ENCODE results near the gene FOXL2NB.

The FOXL2NB gene

DNA sequence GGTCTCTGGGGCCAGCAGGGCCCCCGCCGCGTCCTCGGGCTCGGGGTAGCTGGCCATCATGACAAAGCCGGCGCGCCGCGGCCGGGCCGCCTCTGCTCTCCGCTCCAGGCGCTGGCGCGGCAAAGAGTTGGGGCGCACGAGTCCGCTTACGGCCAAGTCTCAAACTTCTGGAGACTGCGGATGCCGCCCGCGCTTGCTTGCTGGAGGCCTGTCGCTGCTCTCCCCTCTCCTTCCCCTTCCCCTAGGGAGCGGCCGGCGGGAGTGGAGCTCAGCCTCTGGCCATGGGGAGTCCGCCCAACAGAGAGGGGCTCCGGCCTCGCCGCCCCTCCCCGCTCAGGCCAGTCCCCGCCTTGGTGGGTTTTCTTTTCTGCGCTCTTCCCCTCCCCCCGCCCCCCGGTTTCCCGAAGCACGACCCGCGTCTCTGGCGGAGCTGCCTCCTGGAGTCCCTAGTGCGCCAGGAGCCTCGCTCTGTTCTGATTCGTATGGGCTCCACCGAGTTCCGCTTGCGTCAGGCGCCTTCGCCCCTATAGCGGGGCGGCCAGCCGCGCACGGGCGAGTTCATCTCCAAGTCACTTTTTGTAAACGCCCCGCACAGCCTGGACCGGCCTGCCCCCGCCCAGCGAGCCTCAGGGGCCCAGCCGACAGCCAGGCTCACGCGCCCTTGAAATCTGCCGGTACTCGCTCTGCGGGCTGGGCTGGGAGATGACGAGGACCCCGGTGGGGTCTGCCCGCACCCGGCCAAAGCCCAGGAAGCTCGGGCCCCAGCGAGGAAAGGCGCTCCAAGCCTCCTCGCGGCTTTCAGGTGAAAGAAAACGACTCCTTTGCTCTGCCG, at the start of gene FOXL2NB, which contains the start of gene FOXL2:
Gene FOXL2NB, plus strand, starts transcription at position 555 of the 832 bp plus-strand sequence. Its CDS starts 148 bp downstream, at position 703.
Gene FOXL2, minus strand, starts transcription at position 475 of the 832 bp plus-strand sequence. Its CDS starts 415 bp downstream, at position 60.
- Histone ChIP-seq H3K27ac (ENCODE audit: low read length) (no peak within 1 kb of the TSS), H3K27me3 (ENCODE audit: low read depth, low read length) (no peaks in the 10 kb centered on the region), H3K4me1 (ENCODE audit: low read length) (no peaks in the 10 kb centered on the region), H3K4me2 (ENCODE audit: low read length) (no peak within 1 kb of the TSS), H3K9ac (ENCODE audit: low read length) (no peak within 1 kb of the TSS), H3K9me3 (ENCODE audit: insufficient read depth, low read length) (no peaks in the 10 kb centered on the region), H2AFZ (ENCODE audit: low read depth, low read length) (no peak within 1 kb of the TSS), H3K79me2 (ENCODE audit: low read length) (no peaks in the 10 kb centered on the region), H3K36me3 (replicated peaks; ENCODE audit: low read depth, low read length) (no peaks in the 10 kb centered on the region), H3K4me3 (ENCODE audit: low read length) (no peak within 1 kb of the TSS), H4K20me1 (ENCODE audit: insufficient read depth, low read length) (no peaks in the 10 kb centered on the region)
- TF ChIP-seq, protein P1, sequence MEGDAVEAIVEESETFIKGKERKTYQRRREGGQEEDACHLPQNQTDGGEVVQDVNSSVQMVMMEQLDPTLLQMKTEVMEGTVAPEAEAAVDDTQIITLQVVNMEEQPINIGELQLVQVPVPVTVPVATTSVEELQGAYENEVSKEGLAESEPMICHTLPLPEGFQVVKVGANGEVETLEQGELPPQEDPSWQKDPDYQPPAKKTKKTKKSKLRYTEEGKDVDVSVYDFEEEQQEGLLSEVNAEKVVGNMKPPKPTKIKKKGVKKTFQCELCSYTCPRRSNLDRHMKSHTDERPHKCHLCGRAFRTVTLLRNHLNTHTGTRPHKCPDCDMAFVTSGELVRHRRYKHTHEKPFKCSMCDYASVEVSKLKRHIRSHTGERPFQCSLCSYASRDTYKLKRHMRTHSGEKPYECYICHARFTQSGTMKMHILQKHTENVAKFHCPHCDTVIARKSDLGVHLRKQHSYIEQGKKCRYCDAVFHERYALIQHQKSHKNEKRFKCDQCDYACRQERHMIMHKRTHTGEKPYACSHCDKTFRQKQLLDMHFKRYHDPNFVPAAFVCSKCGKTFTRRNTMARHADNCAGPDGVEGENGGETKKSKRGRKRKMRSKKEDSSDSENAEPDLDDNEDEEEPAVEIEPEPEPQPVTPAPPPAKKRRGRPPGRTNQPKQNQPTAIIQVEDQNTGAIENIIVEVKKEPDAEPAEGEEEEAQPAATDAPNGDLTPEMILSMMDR (IDR thresholded peaks at IDR 0.05; ENCODE audit: low read depth, low read length), result no peak
- no peak for TF ChIP-seq EZH2phosphoT487 (IDR thresholded peaks at IDR 0.05; ENCODE audit: low read depth)

DNA sequence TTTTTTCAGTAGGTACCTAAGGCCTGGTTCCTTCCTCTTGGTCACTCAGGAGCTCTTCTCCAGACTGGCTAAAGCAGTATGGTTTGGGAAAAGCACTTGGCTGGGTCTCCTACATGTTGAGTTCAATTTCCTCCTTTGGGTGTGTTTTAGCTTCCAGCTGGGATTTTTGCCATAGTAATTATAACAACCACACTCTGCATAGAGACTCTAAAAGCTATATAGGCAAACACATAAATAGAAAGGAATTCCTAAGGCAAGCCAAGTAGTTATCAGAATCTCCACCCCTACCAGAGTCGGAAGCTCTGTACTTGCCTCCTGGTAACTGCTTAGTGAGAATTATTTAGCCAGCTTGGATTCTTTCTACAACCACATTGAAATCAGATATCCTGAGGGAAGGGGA, 48.7 kb upstream of the FOXL2NB start:
- Histone ChIP-seq H3K9me3 (ENCODE audit: insufficient read depth, low read length) (no peaks in the 10 kb centered on the region), H3K27me3 (ENCODE audit: low read depth, low read length) (no peaks in the 10 kb centered on the region), H3K79me2 (ENCODE audit: low read length) (no peaks in the 10 kb centered on the region), H3K4me1 (ENCODE audit: low read length) (no peaks in the 10 kb centered on the region), H3K4me2 (ENCODE audit: low read length) (no peak overlapping the region), H3K36me3 (replicated peaks; ENCODE audit: low read depth, low read length) (no peaks in the 10 kb centered on the region), H2AFZ (ENCODE audit: low read depth, low read length) (no peak overlapping the region), H3K4me3 (ENCODE audit: low read length) (no peak overlapping the region), H4K20me1 (ENCODE audit: insufficient read depth, low read length) (no peaks in the 10 kb centered on the region), H3K27ac (ENCODE audit: low read length) (no peak overlapping the region), H3K9ac (ENCODE audit: low read length) (no peak overlapping the region)
- TF ChIP-seq, protein P1 (IDR thresholded peaks at IDR 0.05; ENCODE audit: low read depth, low read length), result no peak
- TF ChIP-seq EZH2phosphoT487 (IDR thresholded peaks at IDR 0.05; ENCODE audit: low read depth), result no peak

DNA sequence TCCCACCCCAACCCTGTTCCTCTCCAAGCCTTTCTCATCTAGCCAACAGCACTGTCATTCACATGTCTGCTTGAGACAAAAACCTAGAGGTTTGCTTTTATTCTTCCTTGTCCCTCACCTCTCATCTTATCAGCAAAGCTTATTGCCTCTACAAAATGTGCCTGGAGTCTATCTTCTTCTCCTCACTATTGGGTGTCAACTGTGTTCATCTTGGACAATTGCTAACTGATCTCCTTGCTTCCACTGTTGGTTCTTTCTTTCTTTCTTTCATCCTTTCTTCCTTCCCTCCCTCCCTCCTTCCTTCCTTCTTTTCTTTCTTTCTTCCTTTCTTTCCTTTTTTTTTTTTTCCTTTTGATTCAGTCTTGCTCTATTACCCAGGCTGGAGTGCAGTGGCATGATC, 48.3 kb upstream of the FOXL2NB start:
- Histone ChIP-seq H4K20me1 (ENCODE audit: insufficient read depth, low read length) (no peaks in the 10 kb centered on the region), H3K9ac (ENCODE audit: low read length) (no peak overlapping the region), H3K4me3 (ENCODE audit: low read length) (no peak overlapping the region), H3K27ac (ENCODE audit: low read length) (no peak overlapping the region), H3K9me3 (ENCODE audit: insufficient read depth, low read length) (no peaks in the 10 kb centered on the region), H3K4me1 (ENCODE audit: low read length) (no peaks in the 10 kb centered on the region), H3K79me2 (ENCODE audit: low read length) (no peaks in the 10 kb centered on the region), H3K4me2 (ENCODE audit: low read length) (no peak overlapping the region), H3K36me3 (replicated peaks; ENCODE audit: low read depth, low read length) (no peaks in the 10 kb centered on the region), H3K27me3 (ENCODE audit: low read depth, low read length) (no peaks in the 10 kb centered on the region), H2AFZ (ENCODE audit: low read depth, low read length) (no peak overlapping the region)
- TF ChIP-seq, protein P1 (IDR thresholded peaks at IDR 0.05; ENCODE audit: low read depth, low read length), result no peak
- no peak for TF ChIP-seq EZH2phosphoT487 (IDR thresholded peaks at IDR 0.05; ENCODE audit: low read depth)

DNA sequence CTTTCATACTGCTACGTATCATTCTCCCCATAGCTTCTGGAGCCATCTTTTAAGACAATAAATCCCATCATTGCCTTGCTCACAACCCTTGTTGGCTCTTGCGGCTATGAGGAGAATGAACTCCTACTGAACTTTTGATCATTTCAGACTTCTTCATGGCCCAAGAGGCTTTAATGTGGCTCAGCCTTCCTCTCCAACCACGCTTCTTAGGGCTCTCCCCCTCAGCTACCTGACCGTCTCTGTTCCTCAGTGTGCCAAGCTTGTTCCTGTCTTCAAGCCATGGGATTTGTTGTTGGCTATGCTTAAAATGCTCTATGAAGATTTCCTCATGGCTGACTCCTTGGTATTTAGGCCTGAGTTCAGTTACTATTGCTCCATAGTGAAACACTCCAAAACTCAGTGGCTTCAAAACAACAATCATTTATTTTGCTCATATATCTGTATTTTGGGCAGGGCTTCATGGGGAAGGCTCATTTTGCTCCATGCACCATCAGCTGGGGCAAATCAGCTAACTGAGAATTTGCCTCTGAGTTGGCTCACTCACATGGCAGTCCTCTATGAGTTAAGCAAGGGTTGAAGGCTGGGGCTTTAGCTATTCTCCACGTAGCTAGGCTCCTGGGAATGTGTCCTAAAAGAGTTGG, 47.5 kb upstream of the FOXL2NB start:
- H3K4me1 ChIP-seq (ENCODE audit: low read length), result no peaks in the 10 kb centered on the region
- TF ChIP-seq, protein P1 (IDR thresholded peaks at IDR 0.05; ENCODE audit: low read depth, low read length), result no peak
- no peak for TF ChIP-seq EZH2phosphoT487 (IDR thresholded peaks at IDR 0.05; ENCODE audit: low read depth)
- no peak overlapping the region for H3K4me2 ChIP-seq (ENCODE audit: low read length)
- H3K27me3 ChIP-seq (ENCODE audit: low read depth, low read length), result no peaks in the 10 kb centered on the region
- H3K9me3 ChIP-seq (ENCODE audit: insufficient read depth, low read length), result no peaks in the 10 kb centered on the region
- H2AFZ ChIP-seq (ENCODE audit: low read depth, low read length), result no peak overlapping the region
- no peaks in the 10 kb centered on the region for H4K20me1 ChIP-seq (ENCODE audit: insufficient read depth, low read length)
- no peak overlapping the region for H3K4me3 ChIP-seq (ENCODE audit: low read length)
- no peaks in the 10 kb centered on the region for H3K36me3 ChIP-seq (replicated peaks; ENCODE audit: low read depth, low read length)
- H3K27ac ChIP-seq (ENCODE audit: low read length), result no peak overlapping the region
- H3K9ac ChIP-seq (ENCODE audit: low read length), result no peak overlapping the region
- H3K79me2 ChIP-seq (ENCODE audit: low read length), result no peaks in the 10 kb centered on the region
